DOHH2 (cell line): Measurements from ENCODE around the gene TOR1AIP2.

ENCODE experiments used
- H3F3A ChIP-seq: fragments of 200-600 bp; sonication (generic), shearing (Covaris generic); 2 replicates; pipeline ENCODE4 v1.6.0; 2016; ENCODE audit warnings: antibody characterized with exemption, mild to moderate bottlenecking; ENCODE audit not compliant: control insufficient read depth, insufficient read depth
- H3K27ac ChIP-seq: fragments of 200-600 bp; sonication (generic); 2 replicates; pipeline ENCODE4 v1.5.1; 2014; ENCODE audit warnings: low read depth, mild to moderate bottlenecking, low read length, moderate library complexity
- H3K27me3 ChIP-seq: fragments of 200-600 bp; sonication (generic); 2 replicates; pipeline ENCODE4 v1.6.1; 2014; ENCODE audit warnings: mild to moderate bottlenecking, low read length, mixed read lengths; ENCODE audit not compliant: control insufficient read depth
- H3K36me3 ChIP-seq: fragments of 200-600 bp; sonication (generic); 2 replicates; pipeline ENCODE4 v1.6.1; 2014; ENCODE audit warnings: mild to moderate bottlenecking, low read length, moderate library complexity, mixed read lengths; ENCODE audit not compliant: control insufficient read depth
- H3K4me1 ChIP-seq: fragments of 200-600 bp; sonication (generic); 2 replicates; pipeline ENCODE4 v1.6.1; 2014; ENCODE audit warnings: mild to moderate bottlenecking, low read length, mixed read lengths; ENCODE audit not compliant: control insufficient read depth
- H3K4me2 ChIP-seq: fragments of 200-600 bp; sonication (generic); 2 replicates; pipeline ENCODE4 v1.6.0; 2014; ENCODE audit warnings: mild to moderate bottlenecking, low read length, moderate library complexity
- H3K4me3 ChIP-seq: fragments of 200-600 bp; sonication (generic); 2 replicates; pipeline ENCODE4 v1.5.1; 2014; ENCODE audit warnings: mild to moderate bottlenecking, low read length, mixed read lengths
- H3K79me2 ChIP-seq: fragments of 200-600 bp; sonication (generic); 2 replicates; pipeline ENCODE4 v1.6.1; 2014; ENCODE audit warnings: mild to moderate bottlenecking, low read length, mixed read lengths; ENCODE audit not compliant: control insufficient read depth
- H3K9me2 ChIP-seq: fragments of 200-600 bp; sonication (generic); replicated peaks from 2 replicates; pipeline ENCODE4 v1.6.1; 2014; ENCODE audit warnings: mild to moderate bottlenecking, low read length, mixed read lengths; ENCODE audit not compliant: control insufficient read depth
- H3K9me3 ChIP-seq: fragments of 200-600 bp; sonication (generic); 2 replicates; pipeline ENCODE4 v1.6.1; 2014; ENCODE audit warnings: antibody characterized with exemption, low read length, mixed read lengths; ENCODE audit not compliant: control insufficient read depth, insufficient read depth
- H4K20me1 ChIP-seq: fragments of 200-600 bp; sonication (generic); 2 replicates; pipeline ENCODE4 v1.6.0; 2014; ENCODE audit warnings: low read depth, mild to moderate bottlenecking, antibody characterized with exemption, low read length, moderate library complexity; ENCODE audit not compliant: control insufficient read depth, insufficient read depth
- CTCF ChIP-seq: fragments of 200-600 bp; sonication (generic); IDR thresholded peaks from one replicate; pipeline ENCODE4 v1.5.1; 2014; ENCODE audit warnings: antibody characterized with exemption, mild to moderate bottlenecking, low read depth, low read length; ENCODE audit not compliant: poor library complexity, severe bottlenecking
- EZH2phosphoT487 ChIP-seq: fragments of 200-600 bp; sonication (generic); IDR thresholded peaks from 2 replicates; pipeline ENCODE4 v1.6.1; 2017; ENCODE audit warnings: borderline replicate concordance, mild to moderate bottlenecking, antibody characterized with exemption, low read length, moderate library complexity, mixed read lengths

TOR1AIP2 gene

GRCh38 chr1:179877586-179878265 is at the start of gene TOR1AIP2:
Gene TOR1AIP2, minus strand, starts transcription at chr1:179877803. Its CDS starts 25,138 bp downstream, at chr1:179852665.
- peaks cover 39% of the 10 kb centered on the region for H3K36me3 ChIP-seq
- H3F3A ChIP-seq = peaks cover 10% of the 10 kb centered on the region; the same call in 1 of the 2 replicates
- H3K9me3 ChIP-seq = no peaks in the 10 kb centered on the region
- peak within 1 kb of the TSS; percentile 87 for H3K4me2 ChIP-seq
- H3K9me2 ChIP-seq = no peaks in the 10 kb centered on the region
- no peaks in the 10 kb centered on the region for H3K27me3 ChIP-seq
- peaks cover 62% of the 10 kb centered on the region for H3K79me2 ChIP-seq
- TF ChIP-seq CTCF = no peak
- no peak for TF ChIP-seq EZH2phosphoT487
- H3K27ac ChIP-seq = peak within 1 kb of the TSS; percentile 30
- peak within 1 kb of the TSS; percentile 78 for H3K4me3 ChIP-seq
- peaks cover 49% of the 10 kb centered on the region for H3K4me1 ChIP-seq
- H4K20me1 ChIP-seq = no peaks in the 10 kb centered on the region

GRCh38 chr1:179926850-179927205 is 49.2 kb upstream of the TOR1AIP2 start:
- Histone ChIP-seq H3K27ac (no peak overlapping the region), H3K27me3 (no peaks in the 10 kb centered on the region), H4K20me1 (no peaks in the 10 kb centered on the region), H3K4me3 (no peak overlapping the region), H3F3A (no peaks in the 10 kb centered on the region), H3K9me3 (no peaks in the 10 kb centered on the region), H3K9me2 (no peaks in the 10 kb centered on the region), H3K79me2 (no peaks in the 10 kb centered on the region), H3K4me2 (no peak overlapping the region), H3K36me3 (no peaks in the 10 kb centered on the region), H3K4me1 (peaks cover 5% of the 10 kb centered on the region)
- TF ChIP-seq CTCF = no peak
- TF ChIP-seq EZH2phosphoT487 = no peak

GRCh38 chr1:179925922-179926849 is 48.6 kb upstream of the TOR1AIP2 start:
- Histone ChIP-seq H3F3A (no peaks in the 10 kb centered on the region), H3K27ac (no peak overlapping the region), H3K4me2 (no peak overlapping the region)

More at GRCh38 chr1:179925922-179926849, 48.6 kb upstream of the TOR1AIP2 start:
- Histone ChIP-seq H3K9me3 (no peaks in the 10 kb centered on the region), H3K4me1 (peaks cover 5% of the 10 kb centered on the region), H4K20me1 (no peaks in the 10 kb centered on the region), H3K9me2 (no peaks in the 10 kb centered on the region), H3K4me3 (no peak overlapping the region), H3K79me2 (no peaks in the 10 kb centered on the region), H3K36me3 (no peaks in the 10 kb centered on the region), H3K27me3 (no peaks in the 10 kb centered on the region)
- TF ChIP-seq CTCF = no peak
- no peak for TF ChIP-seq EZH2phosphoT487
